ENCODE results near the gene SMARCA5.

The SMARCA5 gene

GRCh38 chr4:143606480-143606879, 93.0 kb downstream of the SMARCA5 start:
- no peak overlapping the region for H3K27ac ChIP-seq
- ChIA-PET CTCF (no interaction called here), POLR2A (ENCODE audit: low non-redundant PET) (no interaction called here)
- TF ChIP-seq CTCF (conservative IDR thresholded peaks at IDR 0.05; ENCODE audit: low read depth): no peak
- DNase-seq (ENCODE audit: low spot score): no peak
